GM18517 (cell line): ENCODE measurements around the gene FOXJ3.

Source experiments
- ATAC-seq: cut with Tn5 transposase; IDR thresholded peaks from one replicate; pipeline ENCODE4 v1.9.1; 2021; ENCODE audit warnings: mild to moderate bottlenecking, moderate library complexity; ENCODE audit not compliant: unreplicated experiment

The FOXJ3 gene

GRCh38 chr1:42195841-42196240 is 139.2 kb downstream of the FOXJ3 start:
- no peak for ATAC-seq

- no peak for ATAC-seq
These were observed 142.9 kb downstream of the FOXJ3 start for GRCh38 chr1:42192106-42192505.

GRCh38 chr1:42191319-42191718 is 143.7 kb downstream of the FOXJ3 start:
- ATAC-seq: no peak

GRCh38 chr1:42189931-42190853 is 144.8 kb downstream of the FOXJ3 start:
- ATAC-seq: no peak

- no peak for ATAC-seq
These were observed 148.9 kb downstream of the FOXJ3 start for GRCh38 chr1:42186152-42186551.

GRCh38 chr1:42184616-42185015 is 150.4 kb downstream of the FOXJ3 start:
- ATAC-seq: no peak

- ATAC-seq: no peak
These were observed 151.1 kb downstream of the FOXJ3 start for GRCh38 chr1:42183957-42184268.

- no peak for ATAC-seq
These were observed 151.7 kb downstream of the FOXJ3 start for GRCh38 chr1:42183210-42183956.

- ATAC-seq: no peak
These were observed 153.3 kb downstream of the FOXJ3 start for GRCh38 chr1:42181687-42182086.

GRCh38 chr1:42179900-42180329 is 155.1 kb downstream of the FOXJ3 start:
- no peak for ATAC-seq

- no peak for ATAC-seq
These were observed 155.8 kb downstream of the FOXJ3 start for GRCh38 chr1:42179275-42179674.

GRCh38 chr1:42178249-42178648 is 156.8 kb downstream of the FOXJ3 start:
- no peak for ATAC-seq

GRCh38 chr1:42177541-42177981 is 157.5 kb downstream of the FOXJ3 start:
- ATAC-seq: no peak

- no peak for ATAC-seq
These were observed 158.0 kb downstream of the FOXJ3 start for GRCh38 chr1:42176902-42177519.

- ATAC-seq: no peak
These were observed 159.6 kb downstream of the FOXJ3 start for GRCh38 chr1:42175314-42176054.

- ATAC-seq: no peak
These were observed 160.9 kb downstream of the FOXJ3 start for GRCh38 chr1:42173961-42174735.

- ATAC-seq: no peak
These were observed 161.7 kb downstream of the FOXJ3 start for GRCh38 chr1:42173155-42173933.

- no peak for ATAC-seq
These were observed 162.5 kb downstream of the FOXJ3 start for GRCh38 chr1:42172381-42173133.
